HL-60/S4 treated with retinoic acid at 250 ng/mL for 4 days and 3 days (cell line): ENCODE data around the gene NUDT4B.
"Not testable (repeated sequence)": the region's sequence is repeated elsewhere in the genome, so short reads cannot be mapped to it uniquely, and the experiment has no call there.

Experiments used
- in situ Hi-C: fragments of 300-500 bp; cut with MboI; formaldehyde crosslinking; loops from 2 replicates; pipeline ENCODE4 v1.7.0; 2022; ENCODE audit warnings: low sequenced_read_pairs

The NUDT4B gene

DNA sequence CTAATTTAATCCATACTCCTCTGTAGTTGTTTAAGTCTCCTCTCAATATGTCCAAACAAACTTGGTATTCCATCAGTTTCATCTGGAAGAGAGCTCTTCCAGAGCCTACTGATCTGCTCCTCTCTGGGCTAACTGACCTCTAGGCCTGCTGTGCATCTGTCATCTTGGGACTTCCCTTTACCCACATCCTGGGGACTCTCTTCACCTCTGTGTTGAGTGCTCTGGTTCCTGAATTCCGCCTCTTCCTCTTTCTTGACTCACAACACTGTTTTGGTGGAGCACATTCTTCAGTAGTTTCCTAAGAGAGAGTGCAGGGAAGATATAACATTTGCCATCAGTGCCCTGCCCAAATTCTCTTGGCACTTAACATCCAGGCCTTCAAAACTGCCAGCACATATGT is 13.0 kb upstream of the NUDT4B start:
- in situ Hi-C loops: not testable (repeated sequence)

DNA sequence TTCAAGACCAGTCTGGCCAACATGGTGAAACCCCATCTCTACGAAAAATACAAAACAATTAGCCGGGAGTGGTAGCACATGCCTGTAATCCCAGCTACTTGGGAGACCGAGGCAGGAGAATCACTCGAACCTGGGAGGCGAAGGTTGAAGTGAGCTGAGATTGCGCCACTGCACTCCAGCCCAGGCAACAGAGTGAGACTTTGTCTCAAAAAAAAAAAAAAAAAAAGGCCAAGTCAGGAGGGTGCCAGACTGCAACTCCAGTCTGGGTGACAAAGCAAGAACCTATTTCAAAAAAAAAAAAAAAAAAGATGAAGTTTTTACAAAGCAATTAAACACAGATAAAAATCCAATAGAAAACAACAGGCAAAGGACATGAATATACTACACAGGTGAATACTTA is 9.9 kb upstream of the NUDT4B start:
- in situ Hi-C loops: not testable (repeated sequence)

DNA sequence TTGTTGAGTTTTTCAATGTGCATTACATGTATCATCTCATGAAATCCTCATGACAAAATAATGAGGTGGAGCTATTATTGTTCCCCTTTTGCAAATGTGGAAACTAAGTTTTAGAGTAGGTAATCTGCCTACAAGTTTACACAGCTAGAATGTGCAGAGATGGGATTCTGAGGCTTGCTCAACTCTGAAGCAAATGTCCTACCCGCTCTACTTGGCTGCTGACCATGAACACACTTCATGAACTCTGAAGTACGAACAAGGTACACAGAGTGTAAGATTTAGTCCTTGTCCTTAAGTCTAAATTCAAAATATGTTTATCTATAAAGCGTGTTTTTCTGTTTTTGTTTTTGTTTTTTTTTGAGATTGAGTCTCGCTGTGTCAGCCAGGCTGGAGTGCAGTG is 5.4 kb upstream of the NUDT4B start:
- in situ Hi-C loops: not testable (repeated sequence)

DNA sequence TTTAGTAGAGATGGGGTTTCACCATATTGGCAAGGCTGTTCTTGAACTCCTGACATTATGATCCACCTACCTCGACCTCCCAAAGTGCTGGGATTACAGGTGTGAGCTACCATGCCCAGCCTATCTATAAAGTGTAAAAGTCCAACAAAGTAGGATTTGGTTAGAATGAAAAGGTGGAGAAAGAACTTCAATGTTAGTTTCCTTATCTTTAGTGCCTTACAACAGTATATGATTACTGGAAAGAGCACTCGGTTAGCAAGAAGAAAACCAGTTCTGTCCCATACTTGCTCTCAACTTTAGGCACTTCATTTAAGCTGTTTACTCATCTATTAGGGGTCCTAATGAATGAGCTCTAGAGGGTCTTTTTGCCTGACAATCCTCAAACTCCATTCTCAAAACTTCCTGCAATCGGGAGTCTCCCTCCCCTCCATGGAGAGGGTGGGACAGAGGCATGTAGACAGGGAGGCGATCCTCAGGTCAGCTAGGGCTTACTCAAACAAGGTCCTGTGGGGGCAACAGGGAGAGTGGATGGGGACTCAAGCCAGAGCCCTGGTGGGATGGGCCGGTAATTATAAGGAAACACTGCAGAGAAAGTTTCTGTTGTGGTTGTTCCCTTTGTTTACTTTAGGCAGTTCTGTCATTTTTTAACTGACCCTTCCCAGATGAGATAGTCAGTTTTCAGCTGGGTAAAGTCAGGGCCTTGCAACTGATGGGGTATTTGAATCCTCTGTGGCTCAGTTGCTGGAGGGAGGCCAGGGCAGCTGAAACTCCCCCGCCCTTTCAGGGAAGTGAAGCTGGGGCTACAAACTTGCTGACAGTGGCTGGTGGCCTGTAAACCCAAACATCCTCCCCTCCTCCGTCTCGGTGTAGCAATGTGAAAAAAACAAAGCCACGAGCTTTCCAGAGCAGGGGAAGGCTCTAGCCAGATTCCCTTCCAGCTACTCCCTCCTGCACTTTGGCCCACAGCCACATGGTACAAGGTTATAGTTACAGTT is 4.6 kb upstream of the NUDT4B start:
- in situ Hi-C loops: not testable (repeated sequence)

DNA sequence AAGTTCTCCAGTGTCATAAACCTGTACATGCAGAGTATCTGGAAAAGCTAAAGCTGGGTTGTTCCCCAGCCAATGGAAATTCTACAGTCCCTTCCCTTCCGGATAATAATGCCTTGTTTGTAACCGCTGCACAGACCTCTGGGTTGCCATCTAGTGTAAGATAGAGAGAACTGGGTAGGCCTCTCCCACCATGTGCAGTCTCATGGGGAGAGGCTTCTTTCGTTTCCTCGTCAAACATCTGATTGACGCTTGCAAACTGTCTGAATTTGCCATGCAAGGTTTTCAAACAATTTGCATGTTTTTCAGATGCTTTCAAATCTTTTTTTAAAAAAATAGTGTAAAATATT is 734 bp downstream of the NUDT4B start:
- in situ Hi-C loops: not testable (repeated sequence)

DNA sequence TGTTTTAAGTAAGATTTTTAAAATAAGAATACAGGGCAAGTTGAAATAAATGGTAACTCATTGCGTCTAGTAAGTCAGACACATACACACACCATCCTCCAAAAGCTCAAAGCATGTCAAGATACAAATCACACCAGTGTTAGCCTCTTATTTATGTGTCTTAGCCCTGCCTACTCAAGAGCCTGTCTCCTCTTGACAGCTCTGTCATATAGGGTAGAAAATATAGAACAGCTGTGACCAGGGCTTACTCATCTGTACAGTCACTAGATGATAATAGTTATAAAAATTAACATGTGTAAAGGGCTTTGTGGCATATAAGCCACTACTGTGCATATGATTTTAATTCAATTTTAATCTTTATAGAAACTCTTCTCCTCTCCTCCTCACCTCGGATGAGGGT is 7.7 kb downstream of the NUDT4B start:
- in situ Hi-C loops: not testable (repeated sequence)

DNA sequence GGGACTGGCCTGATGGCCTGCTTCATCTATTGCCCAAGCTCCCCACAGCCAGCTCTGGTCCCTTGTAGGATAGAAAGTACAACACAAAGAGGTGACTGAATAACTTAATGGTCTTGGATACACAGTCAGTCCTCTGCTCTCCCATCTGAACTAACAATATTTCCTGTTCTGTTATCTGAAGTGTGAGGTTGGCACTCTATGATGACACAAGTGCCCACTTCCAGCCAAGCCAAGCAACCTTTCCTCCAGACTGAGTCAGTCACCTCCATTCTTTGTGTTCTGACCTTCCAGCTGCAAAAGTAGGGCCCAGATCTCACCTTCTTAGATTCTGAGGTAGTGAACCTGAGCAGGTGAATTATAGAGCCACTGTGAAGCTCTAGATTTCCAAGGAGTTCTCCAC is 8.9 kb downstream of the NUDT4B start:
- in situ Hi-C loops: not testable (repeated sequence)

DNA sequence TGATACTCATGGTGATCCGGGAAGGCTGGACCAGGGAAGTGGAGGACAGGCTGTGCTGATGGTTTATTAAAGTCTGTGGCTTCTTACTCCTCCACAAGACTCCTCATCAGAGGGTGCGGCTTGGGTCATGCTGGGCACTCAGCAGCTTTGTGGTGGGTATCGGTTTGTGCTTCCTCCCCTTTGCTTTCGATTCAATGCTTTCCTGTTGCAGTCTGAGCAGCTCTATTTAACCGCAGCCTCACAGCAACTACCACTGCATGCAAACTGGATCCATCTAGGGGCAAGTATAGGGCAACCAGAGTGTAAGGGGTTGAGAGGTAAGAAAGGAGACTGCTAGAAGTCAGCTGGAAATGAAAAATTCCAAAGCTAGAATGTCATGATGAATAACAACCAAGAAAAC is 9.8 kb downstream of the NUDT4B start:
- in situ Hi-C loops: not testable (repeated sequence)

DNA sequence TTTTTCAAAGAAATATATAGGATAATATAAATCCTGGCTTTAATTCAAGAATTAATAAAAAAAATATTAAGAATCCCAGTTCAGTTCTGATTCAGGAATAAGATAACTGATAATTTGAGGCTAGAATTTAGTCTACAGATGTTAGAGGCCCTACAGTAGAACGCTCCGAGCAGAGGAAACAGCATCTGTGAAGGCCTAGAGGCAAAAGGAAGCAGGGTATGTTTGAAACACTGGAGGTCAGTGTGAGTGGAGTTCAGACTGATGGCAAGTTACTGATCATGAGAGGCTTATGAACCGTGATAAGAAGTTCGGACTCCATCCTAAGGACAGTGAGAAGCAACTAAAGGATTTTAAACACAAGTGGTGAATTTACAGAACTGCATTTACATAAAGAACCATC is 10.4 kb downstream of the NUDT4B start:
- in situ Hi-C loops: not testable (repeated sequence)

DNA sequence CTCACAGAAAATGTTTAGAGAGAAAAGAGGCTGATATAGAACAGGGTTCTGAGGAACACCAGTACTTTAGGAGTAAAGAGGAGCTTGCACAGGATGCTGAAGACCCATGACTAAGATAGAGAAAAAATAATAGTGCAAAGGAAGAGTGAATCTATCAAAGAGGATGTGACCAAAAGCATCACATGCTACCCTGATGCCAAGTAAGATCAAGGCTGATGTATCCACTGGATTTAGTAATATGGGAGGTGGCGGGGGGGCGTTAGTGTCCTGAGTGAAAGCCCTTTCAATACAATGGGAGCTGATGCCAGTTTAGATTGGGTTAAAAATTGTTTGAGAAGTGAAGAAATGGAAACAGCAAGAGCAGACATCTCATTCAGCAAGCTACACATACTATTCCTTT is 11.2 kb downstream of the NUDT4B start:
- in situ Hi-C loops: not testable (repeated sequence)

DNA sequence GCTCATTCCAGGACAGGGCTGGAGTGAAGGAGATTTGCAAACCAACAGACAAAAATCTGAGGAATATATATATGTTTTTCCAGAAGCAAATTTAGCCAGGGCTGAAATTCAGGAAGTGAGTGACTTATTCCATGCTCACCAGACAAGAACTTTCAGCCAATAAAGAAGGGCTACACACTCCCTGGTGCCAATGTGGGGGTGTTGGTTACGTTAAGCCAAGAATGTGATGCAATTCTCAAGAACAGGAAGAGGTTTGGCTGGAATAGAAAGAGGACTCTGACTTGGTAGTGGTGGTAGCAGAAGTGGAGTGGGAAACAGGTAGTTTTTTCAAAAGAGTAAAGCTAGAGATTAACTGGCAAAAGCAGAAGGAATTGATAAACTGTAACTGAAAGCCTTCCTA is 11.6 kb downstream of the NUDT4B start:
- in situ Hi-C loops: not testable (repeated sequence)

DNA sequence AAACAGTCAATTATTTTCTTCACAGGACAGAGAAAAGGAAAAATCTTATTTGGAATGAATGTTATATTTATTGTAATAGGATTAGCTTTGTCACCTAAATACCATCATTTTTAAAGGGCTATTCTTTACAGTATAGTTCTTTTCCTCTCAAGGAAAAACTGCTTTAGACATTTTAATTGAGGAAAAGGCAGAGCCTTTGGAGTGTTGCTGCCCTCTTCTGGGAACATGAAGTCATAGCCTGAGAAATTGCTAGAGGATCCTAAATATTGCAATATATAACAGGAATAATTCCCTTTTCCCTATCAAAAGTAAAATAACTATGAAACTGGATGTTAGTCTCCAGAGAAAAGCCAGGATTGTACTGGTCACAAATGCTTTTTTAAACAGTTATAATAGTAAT is 12.8 kb downstream of the NUDT4B start:
- in situ Hi-C loops: not testable (repeated sequence)

DNA sequence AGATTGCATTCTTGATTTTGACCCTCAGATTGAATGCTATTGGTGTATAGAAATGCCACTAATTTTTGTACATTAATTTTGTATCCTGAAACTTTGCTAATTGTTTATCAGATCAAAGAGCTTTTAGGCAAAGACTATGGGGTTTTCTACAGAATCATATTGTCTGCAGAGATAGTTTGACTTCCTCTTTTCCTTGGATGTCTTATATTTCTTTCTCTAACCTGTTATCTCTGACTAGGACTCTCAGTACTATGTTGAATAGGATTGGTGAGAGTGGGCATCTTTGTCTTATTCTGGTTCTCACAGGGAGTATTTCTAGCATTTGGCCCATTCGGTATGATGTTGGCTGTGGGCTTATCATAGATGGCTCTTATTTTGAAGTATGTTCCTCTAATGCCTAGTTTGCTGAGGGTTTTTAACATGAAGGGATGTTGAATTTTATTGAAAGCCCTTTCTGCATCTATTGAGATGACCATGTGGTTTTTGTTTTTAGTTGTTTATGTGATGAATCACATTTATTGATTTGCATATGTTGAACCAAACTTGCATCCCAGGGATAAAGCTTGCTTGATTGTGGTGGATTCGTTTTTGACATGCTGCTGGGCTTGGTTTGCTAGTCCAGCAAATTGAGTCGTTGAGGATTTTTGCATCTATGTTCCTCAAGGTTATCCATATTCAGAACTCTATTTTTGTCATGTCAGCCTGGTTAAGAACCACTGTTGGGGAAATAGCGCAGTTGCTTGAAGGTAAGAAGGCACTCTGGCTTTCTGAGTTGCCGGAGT is 16.9 kb downstream of the NUDT4B start:
- in situ Hi-C loops: not testable (repeated sequence)

DNA sequence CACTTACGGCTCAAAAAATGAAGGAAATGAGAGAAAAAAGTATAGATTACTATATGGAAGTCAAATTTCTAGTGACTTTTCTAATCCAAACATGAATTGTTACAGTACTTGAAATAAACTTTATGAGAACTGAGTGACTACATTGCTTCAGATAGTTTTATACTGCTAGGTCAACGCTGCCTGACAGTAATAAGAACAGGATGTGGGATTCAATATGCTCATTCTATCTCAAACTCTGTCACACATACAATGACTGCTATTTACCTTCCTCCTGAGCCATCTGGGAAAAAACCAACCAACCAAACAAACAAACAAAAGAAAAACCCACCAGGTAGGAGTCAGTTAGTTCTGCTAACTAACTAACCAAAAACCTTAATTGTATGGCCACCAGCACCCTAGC is 20.0 kb downstream of the NUDT4B start:
- in situ Hi-C loops: not testable (repeated sequence)

DNA sequence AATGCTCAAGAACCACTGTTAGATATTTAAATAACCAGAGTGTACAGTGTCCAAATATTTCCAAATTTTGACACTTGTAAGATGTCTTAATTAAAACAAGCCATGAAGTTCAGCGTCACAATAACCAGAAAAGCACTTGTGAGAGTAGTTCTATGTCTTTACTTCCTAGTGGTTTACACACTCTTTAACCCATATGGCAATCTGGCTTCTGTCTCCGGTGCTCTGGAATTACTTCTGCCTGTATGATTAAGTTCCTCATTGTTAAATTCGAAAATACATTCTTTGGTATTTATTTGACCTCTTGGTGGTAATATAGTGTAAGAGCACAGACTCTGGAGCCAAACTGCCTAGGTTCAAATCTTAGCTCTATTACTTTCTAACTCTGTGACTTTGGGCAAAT is 20.9 kb downstream of the NUDT4B start:
- in situ Hi-C loops: not testable (repeated sequence)

DNA sequence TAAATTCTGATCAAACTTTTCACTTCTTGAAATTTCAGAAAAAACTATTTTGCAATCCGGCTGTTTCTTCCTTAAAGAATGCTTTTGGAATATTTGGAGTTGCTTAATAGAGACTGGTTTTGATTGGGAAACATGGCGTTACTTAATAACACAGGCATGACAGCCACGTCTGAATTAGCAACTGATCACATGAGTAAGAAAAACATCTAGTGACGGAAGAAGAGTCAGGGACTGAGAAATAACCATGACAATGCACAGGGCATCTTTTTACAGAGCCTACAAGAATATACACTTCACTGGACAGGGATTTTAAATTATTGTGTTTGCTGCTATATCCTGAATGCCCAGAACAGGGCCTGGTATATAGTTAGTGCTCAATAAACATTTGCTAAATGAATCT is 25.1 kb downstream of the NUDT4B start:
- in situ Hi-C loops: not testable (repeated sequence)

DNA sequence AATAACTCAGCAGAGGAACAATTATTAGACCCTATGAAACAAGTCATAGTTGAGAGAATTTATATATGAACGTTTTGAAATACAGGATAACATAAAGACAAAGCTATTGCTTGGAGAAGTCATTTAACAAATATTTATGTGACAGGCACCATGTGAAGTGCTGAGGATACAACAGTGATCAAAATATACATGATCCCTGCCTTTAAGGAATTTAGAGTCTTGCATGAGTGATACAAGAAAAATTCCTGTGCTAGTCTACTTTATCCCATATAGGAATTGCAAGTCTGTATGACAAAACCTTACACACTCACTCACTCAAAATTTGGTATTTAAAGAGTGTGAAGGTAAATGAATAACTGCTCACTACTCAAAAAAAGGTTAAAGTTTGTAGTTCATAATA is 25.5 kb downstream of the NUDT4B start:
- in situ Hi-C loops: not testable (repeated sequence)

DNA sequence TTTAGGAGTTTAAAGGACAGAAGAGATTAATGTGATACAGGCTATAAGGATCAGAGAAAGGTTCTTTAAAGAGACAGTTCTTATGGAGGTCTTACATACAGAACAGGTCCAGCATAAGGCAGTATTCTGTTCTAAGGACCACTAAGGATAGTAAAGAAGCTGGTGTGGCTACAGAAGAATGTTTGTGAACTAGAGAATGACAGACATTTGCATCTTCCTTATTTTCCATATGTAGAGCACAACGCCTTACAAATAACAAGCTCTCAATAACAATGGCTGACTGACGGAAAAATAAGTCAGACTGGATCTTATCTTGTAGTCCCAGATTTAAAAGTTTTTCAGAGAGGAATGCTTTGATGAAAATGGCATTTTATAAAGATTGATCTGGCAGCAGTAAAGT is 26.7 kb downstream of the NUDT4B start:
- in situ Hi-C loops: not testable (repeated sequence)

DNA sequence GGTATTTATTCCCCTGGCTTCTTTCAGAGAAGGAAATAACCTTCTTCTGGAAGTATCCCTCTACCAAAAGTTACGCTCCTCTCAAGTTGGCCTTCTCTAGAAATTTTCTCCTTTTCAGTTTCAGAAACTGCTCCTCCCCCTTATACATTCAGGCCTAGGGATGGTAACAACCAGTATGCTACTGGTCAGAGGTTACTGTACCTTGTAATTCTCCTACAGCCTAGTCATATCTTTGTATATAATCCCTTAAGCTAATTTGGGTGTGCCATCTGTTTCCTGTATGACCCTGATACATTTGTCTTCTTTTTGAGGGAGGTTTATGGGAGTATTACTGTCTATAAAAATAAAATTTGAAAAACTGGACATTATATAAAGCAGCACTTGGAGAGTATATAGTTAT is 29.1 kb downstream of the NUDT4B start:
- in situ Hi-C loops: not testable (repeated sequence)

DNA sequence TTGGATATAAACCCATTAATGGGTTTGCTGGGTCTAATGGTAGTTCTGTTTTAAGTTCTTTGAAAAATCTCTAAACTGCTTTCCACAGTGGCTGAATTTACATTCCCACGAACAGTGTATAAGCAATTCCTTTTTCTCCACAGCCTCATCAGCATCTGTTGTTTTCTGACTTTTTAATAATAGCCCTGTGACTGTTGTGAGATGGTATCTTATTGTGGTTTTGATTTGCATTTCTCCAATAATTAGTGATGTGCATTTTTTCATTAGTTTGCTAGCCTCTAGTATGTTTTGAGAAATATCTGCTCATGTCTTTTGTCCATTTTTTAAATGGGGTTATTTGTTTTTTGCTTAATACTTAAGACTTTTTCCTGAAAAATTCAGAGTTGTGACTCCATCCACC is 31.8 kb downstream of the NUDT4B start:
- in situ Hi-C loops: not testable (repeated sequence)

DNA sequence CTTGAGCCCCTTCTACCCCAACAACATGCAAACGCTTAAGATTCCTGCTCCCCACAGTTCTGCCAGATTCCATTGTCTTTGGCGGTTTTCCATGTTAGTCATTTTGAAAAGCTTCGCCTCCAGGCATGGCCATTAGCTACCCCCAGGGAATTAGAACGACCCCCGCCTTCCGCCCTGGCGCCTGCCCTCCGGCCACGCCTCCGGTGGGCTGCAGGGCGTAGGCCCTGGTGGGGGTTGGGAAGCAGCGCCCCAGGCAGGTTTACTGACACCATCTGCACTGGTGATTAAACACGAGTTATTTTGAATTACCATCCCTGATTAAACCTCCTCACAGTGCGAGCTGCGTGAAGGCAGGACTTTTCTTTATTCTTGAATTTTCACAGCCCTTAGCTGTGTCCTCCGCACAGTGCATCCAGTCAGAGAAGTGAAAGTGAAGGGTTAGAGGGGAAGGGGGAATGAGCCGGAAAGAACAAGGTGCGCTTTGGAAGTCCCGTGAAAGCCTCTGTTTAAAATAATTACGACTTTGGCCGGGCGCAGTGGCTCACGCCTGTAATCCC is 43.0 kb downstream of the NUDT4B start:
- in situ Hi-C loops: not testable (repeated sequence)
